Thyroid gland (tissue), 4 donors: Measurements from ENCODE around the gene SF1.

Experiments
- CTCF ChIP-seq, 6 experiments: fragments of 200-600 bp in 3 of 6; fragments of 450-650 bp in 3 of 6; sonication (generic) in 3 of 6; IDR thresholded peaks; one replicate each; pipeline ENCODE4 v1.5.1; 2016 to 2019; ENCODE audit warnings: antibody characterized with exemption in 6 of 6, mild to moderate bottlenecking in 2 of 6, inconsistent platforms in 1 of 6, moderate library complexity in 1 of 6
- POLR2A ChIP-seq, 2 donors: fragments of 450-650 bp; IDR thresholded peaks; one replicate each; pipeline ENCODE4 v1.6.1; 2017; ENCODE audit warnings: antibody characterized with exemption in 2 of 2, mild to moderate bottlenecking in 2 of 2, moderate library complexity in 1 of 2

- TF ChIP-seq CTCF (IDR thresholded peaks at IDR 0.05) (no peak), POLR2A (IDR thresholded peaks at IDR 0.05) (no peak)
Measured at GRCh38 chr11:64754919-64755662, 23.3 kb downstream of the SF1 start.
